Measurements from ENCODE around the gene TRAPPC2. TPM values are rescaled to one million over a fixed set of nuclear protein-coding genes. Genes with fewer than 3 reads are reported as not detected.
"Not testable (repeated sequence)": the region's sequence is repeated elsewhere in the genome, so short reads cannot be mapped to it uniquely, and the experiment has no call there.

TRAPPC2 gene
- polyA plus RNA-seq, 1 of the 3 experiments (the other 2 are of a cell fraction), result 10.4 TPM

GRCh38 chrX:13669755-13670154, 64.7 kb downstream of the TRAPPC2 start:
- CTCF ChIA-PET, result interaction anchor here (0.6 to 2.4 kb wide), 2 partner anchors 11 to 279 kb away, joined by 3 to 6 read pairs; no protein-coding TSS in a partner anchor
- Histone ChIP-seq H3K4me2 (peak overlapping the region; percentile 43; the same call in 1 of the 2 replicates), H3F3A (replicated peaks; ENCODE audit: insufficient read depth) (peaks cover 10% of the 10 kb centered on the region), H2AFZ (ENCODE audit: low read depth) (peak overlapping the region; percentile 81), H3K27ac (ENCODE audit: low read depth in 2 of 2, low read length in 1 of 2) (peak overlapping the region in 1 of 2 experiments; percentile 75; a peak in 2 of 4 replicates), H3K4me3 (ENCODE audit: low read depth in 2 of 2, low read length in 1 of 2) (peak overlapping the region in 1 of 2 experiments; percentile 33; a peak in 1 of 4 replicates)
- WGBS (ENCODE audit: low lambda C conversion rate), result 93% methylated on average over 8 of the region's 8 CpGs
- POLR2A ChIA-PET; H3K79me2 ChIP-seq (ENCODE audit: insufficient read depth); DNase-seq; H3K9me3 ChIP-seq; H3K4me1 ChIP-seq (ENCODE audit: control insufficient read depth in 1 of 2, insufficient read depth in 2 of 2, low read depth in 1 of 2, low read length in 1 of 2); H3K9ac ChIP-seq; H3K27me3 ChIP-seq (ENCODE audit: insufficient read depth); H3K36me3 ChIP-seq (replicated peaks in 1 of 2; ENCODE audit: control insufficient read depth in 1 of 2, insufficient read depth in 2 of 2, low read length in 1 of 2); H3K9me2 ChIP-seq; H4K20me1 ChIP-seq (ENCODE audit: insufficient read depth): not testable (repeated sequence)

GRCh38 chrX:13669246-13669737, 65.1 kb downstream of the TRAPPC2 start:
- ChIA-PET CTCF (interaction anchor here (0.6 to 2.4 kb wide), 2 partner anchors 10 to 279 kb away, joined by 3 to 6 read pairs; no protein-coding TSS in a partner anchor), POLR2A (no interaction called here)
- Histone ChIP-seq H3K9me3 (no peaks in the 10 kb centered on the region), H3K4me2 (peak overlapping the region; percentile 43; the same call in 1 of the 2 replicates), H3K4me3 (ENCODE audit: low read depth in 2 of 2, low read length in 1 of 2) (peak overlapping the region; percentile 6 to 33; a peak in 1 of 4 replicates), H4K20me1 (ENCODE audit: insufficient read depth) (no peaks in the 10 kb centered on the region), H3K36me3 (replicated peaks in 1 of 2; ENCODE audit: control insufficient read depth in 1 of 2, insufficient read depth in 2 of 2, low read length in 1 of 2) (no peaks in the 10 kb centered on the region), H3K27ac (ENCODE audit: low read depth in 2 of 2, low read length in 1 of 2) (peak overlapping the region in 1 of 2 experiments; percentile 75; a peak in 2 of 4 replicates), H3K27me3 (ENCODE audit: insufficient read depth) (peaks cover 6% of the 10 kb centered on the region; the same call in 1 of the 2 replicates), H3K79me2 (ENCODE audit: insufficient read depth) (no peaks in the 10 kb centered on the region), H3K9me2 (no peaks in the 10 kb centered on the region), H3K4me1 (ENCODE audit: control insufficient read depth in 1 of 2, insufficient read depth in 2 of 2, low read depth in 1 of 2, low read length in 1 of 2) (no peaks in the 10 kb centered on the region; a peak in 1 of 4 replicates), H3K9ac (no peak overlapping the region; the same call in 1 of the 2 replicates), H3F3A (replicated peaks; ENCODE audit: insufficient read depth) (peaks cover 10% of the 10 kb centered on the region), H2AFZ (ENCODE audit: low read depth) (peak overlapping the region; percentile 81)
- DNase-seq, result no peak
- WGBS (ENCODE audit: low lambda C conversion rate), result 6% methylated on average over 9 of the region's 9 CpGs
- TF ChIP-seq, protein P1, sequence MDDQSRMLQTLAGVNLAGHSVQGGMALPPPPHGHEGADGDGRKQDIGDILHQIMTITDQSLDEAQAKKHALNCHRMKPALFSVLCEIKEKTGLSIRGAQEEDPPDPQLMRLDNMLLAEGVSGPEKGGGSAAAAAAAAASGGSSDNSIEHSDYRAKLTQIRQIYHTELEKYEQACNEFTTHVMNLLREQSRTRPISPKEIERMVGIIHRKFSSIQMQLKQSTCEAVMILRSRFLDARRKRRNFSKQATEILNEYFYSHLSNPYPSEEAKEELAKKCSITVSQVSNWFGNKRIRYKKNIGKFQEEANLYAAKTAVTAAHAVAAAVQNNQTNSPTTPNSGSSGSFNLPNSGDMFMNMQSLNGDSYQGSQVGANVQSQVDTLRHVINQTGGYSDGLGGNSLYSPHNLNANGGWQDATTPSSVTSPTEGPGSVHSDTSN (IDR thresholded peaks at IDR 0.05), result peak; percentile 93
- TF ChIP-seq, protein P2, sequence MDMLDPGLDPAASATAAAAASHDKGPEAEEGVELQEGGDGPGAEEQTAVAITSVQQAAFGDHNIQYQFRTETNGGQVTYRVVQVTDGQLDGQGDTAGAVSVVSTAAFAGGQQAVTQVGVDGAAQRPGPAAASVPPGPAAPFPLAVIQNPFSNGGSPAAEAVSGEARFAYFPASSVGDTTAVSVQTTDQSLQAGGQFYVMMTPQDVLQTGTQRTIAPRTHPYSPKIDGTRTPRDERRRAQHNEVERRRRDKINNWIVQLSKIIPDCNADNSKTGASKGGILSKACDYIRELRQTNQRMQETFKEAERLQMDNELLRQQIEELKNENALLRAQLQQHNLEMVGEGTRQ (IDR thresholded peaks at IDR 0.05; ENCODE audit: borderline replicate concordance, low read depth, low read length), result no peak
- TF ChIP-seq ELF1 (IDR thresholded peaks at IDR 0.05) (no peak), FOXM1 (IDR thresholded peaks at IDR 0.05; ENCODE audit: low read depth) (peak; percentile 28; the same call in 1 of the 2 replicates), REST (IDR thresholded peaks at IDR 0.05; ENCODE audit: low read depth, low read length) (0 out of 2 replicates have a peak, but pooled peaks have one; percentile 20), YY1 (IDR thresholded peaks at IDR 0.05; ENCODE audit: low read depth) (no peak), IRF3 (IDR thresholded peaks at IDR 0.05; ENCODE audit: low read depth, low read length) (no peak), MAX (IDR thresholded peaks at IDR 0.05; ENCODE audit: low read depth) (no peak; the same call in none of the 2 replicates), USF1 (IDR thresholded peaks at IDR 0.05; ENCODE audit: borderline replicate concordance, low read depth) (0 out of 2 replicates have a peak, but pooled peaks have one; percentile 17), POLR2AphosphoS5 (IDR thresholded peaks at IDR 0.05; ENCODE audit: low read depth, low read length) (peak; percentile 65; the same call in 1 of the 2 replicates), RAD21 (IDR thresholded peaks at IDR 0.05; ENCODE audit: low read length) (no peak), RCOR1 (IDR thresholded peaks at IDR 0.05; ENCODE audit: low read length) (no peak), TCF12 (IDR thresholded peaks at IDR 0.05) (peak; percentile 97), MEF2A (IDR thresholded peaks at IDR 0.05; ENCODE audit: borderline replicate concordance, low read depth) (peak; percentile 14; the same call in 1 of the 2 replicates), GABPA (IDR thresholded peaks at IDR 0.05; ENCODE audit: low read depth) (no peak), TEAD4 (IDR thresholded peaks at IDR 0.05; ENCODE audit: borderline replicate concordance, insufficient read depth) (0 out of 2 replicates have a peak, but pooled peaks have one; percentile 49), NFIC (IDR thresholded peaks at IDR 0.05; ENCODE audit: borderline replicate concordance) (peak; percentile 95)
